ENCODE results near the gene MAP6.

MAP6 gene

GRCh38 chr11:75598264-75598663 is 70.6 kb downstream of the MAP6 start:
- no peak for DNase-seq (ENCODE audit: low spot score)
- no peak for TF ChIP-seq CTCF (IDR thresholded peaks at IDR 0.05; ENCODE audit: extremely low read depth, insufficient read depth, missing control alignments)
- in situ Hi-C loops (cut with MboI; ENCODE audit: low pct_unique_long_range_greater_than_20kb, low sequenced_read_pairs, unreplicated experiment), result no loop called here

- in situ Hi-C loops (cut with MboI; ENCODE audit: low pct_unique_long_range_greater_than_20kb, low sequenced_read_pairs, unreplicated experiment), result no loop called here
- TF ChIP-seq CTCF (IDR thresholded peaks at IDR 0.05; ENCODE audit: extremely low read depth, insufficient read depth, missing control alignments), result peak; percentile 70
- peak; percentile 66 for DNase-seq (ENCODE audit: low spot score)
Observed at GRCh38 chr11:75597636-75598035, 71.2 kb downstream of the MAP6 start.

GRCh38 chr11:75596914-75597313 is 71.9 kb downstream of the MAP6 start:
- TF ChIP-seq CTCF (IDR thresholded peaks at IDR 0.05; ENCODE audit: extremely low read depth, insufficient read depth, missing control alignments), result no peak
- in situ Hi-C loops (cut with MboI; ENCODE audit: low pct_unique_long_range_greater_than_20kb, low sequenced_read_pairs, unreplicated experiment), result no loop called here

GRCh38 chr11:75595429-75595828 is 73.4 kb downstream of the MAP6 start:
- DNase-seq (ENCODE audit: low spot score), result no peak
- TF ChIP-seq CTCF (IDR thresholded peaks at IDR 0.05; ENCODE audit: extremely low read depth, insufficient read depth, missing control alignments), result no peak
- in situ Hi-C loops (cut with MboI; ENCODE audit: low pct_unique_long_range_greater_than_20kb, low sequenced_read_pairs, unreplicated experiment), result no loop called here

More at GRCh38 chr11:75596914-75597313, 71.9 kb downstream of the MAP6 start:
- DNase-seq (ENCODE audit: low spot score), result no peak

- in situ Hi-C loops (cut with MboI; ENCODE audit: low pct_unique_long_range_greater_than_20kb, low sequenced_read_pairs, unreplicated experiment), result no loop called here
- DNase-seq (ENCODE audit: low spot score), result no peak
- no peak for TF ChIP-seq CTCF (IDR thresholded peaks at IDR 0.05; ENCODE audit: extremely low read depth, insufficient read depth, missing control alignments)
Observed at GRCh38 chr11:75594211-75594610, 74.6 kb downstream of the MAP6 start.

- no peak for TF ChIP-seq CTCF (IDR thresholded peaks at IDR 0.05; ENCODE audit: extremely low read depth, insufficient read depth, missing control alignments)
- no peak for DNase-seq (ENCODE audit: low spot score)
- in situ Hi-C loops (cut with MboI; ENCODE audit: low pct_unique_long_range_greater_than_20kb, low sequenced_read_pairs, unreplicated experiment), result no loop called here
Observed at GRCh38 chr11:75593286-75593915, 75.4 kb downstream of the MAP6 start.

Measured in GM13977 (cell line).